ENCODE results near the gene IAH1.
"Not testable (repeated sequence)": the region's sequence is repeated elsewhere in the genome, so short reads cannot be mapped to it uniquely, and the experiment has no call there.

Gene IAH1

GRCh38 chr2:9488583-9489547 is 14.5 kb downstream of the IAH1 start:
- Mint-ChIP-seq H3K36me3 (ENCODE audit: low read depth) (peaks cover 85% of the 10 kb centered on the region), H3K27me3 (ENCODE audit: low read depth) (no peaks in the 10 kb centered on the region), H3K4me3 (no peak overlapping the region), H3K9me3 (no peaks in the 10 kb centered on the region), H3K27ac (no peak overlapping the region), H3K4me1 (ENCODE audit: low read depth) (no peaks in the 10 kb centered on the region)
- DNase-seq (ENCODE audit: low spot score) = no peak

- Mint-ChIP-seq H3K27me3 (ENCODE audit: low read depth) (no peaks in the 10 kb centered on the region), H3K36me3 (ENCODE audit: low read depth) (peaks cover 80% of the 10 kb centered on the region), H3K4me1 (ENCODE audit: low read depth) (no peaks in the 10 kb centered on the region), H3K4me3 (no peak overlapping the region), H3K27ac (no peak overlapping the region), H3K9me3 (no peaks in the 10 kb centered on the region)
- DNase-seq (ENCODE audit: low spot score) = no peak
Measured at GRCh38 chr2:9490789-9491188, 16.4 kb downstream of the IAH1 start.

GRCh38 chr2:9492927-9493326 is 18.6 kb downstream of the IAH1 start:
- DNase-seq (ENCODE audit: low spot score) = no peak
- no peak overlapping the region for H3K4me3 Mint-ChIP-seq
- no peaks in the 10 kb centered on the region for H3K27me3 Mint-ChIP-seq (ENCODE audit: low read depth)
- H3K9me3 Mint-ChIP-seq = no peaks in the 10 kb centered on the region
- H3K27ac Mint-ChIP-seq = no peak overlapping the region
- peaks cover 73% of the 10 kb centered on the region for H3K36me3 Mint-ChIP-seq (ENCODE audit: low read depth)
- peaks cover 4% of the 10 kb centered on the region for H3K4me1 Mint-ChIP-seq (ENCODE audit: low read depth)

- Mint-ChIP-seq H3K4me3 (no peak overlapping the region), H3K36me3 (ENCODE audit: low read depth) (peaks cover 73% of the 10 kb centered on the region), H3K27ac (no peak overlapping the region), H3K9me3 (no peaks in the 10 kb centered on the region), H3K27me3 (ENCODE audit: low read depth) (no peaks in the 10 kb centered on the region), H3K4me1 (ENCODE audit: low read depth) (peaks cover 4% of the 10 kb centered on the region)
- no peak for DNase-seq (ENCODE audit: low spot score)
Measured at GRCh38 chr2:9493478-9493877, 19.1 kb downstream of the IAH1 start.

GRCh38 chr2:9494081-9494480 is 19.7 kb downstream of the IAH1 start:
- Mint-ChIP-seq H3K9me3 (no peaks in the 10 kb centered on the region), H3K27me3 (ENCODE audit: low read depth) (no peaks in the 10 kb centered on the region), H3K4me1 (ENCODE audit: low read depth) (peaks cover 4% of the 10 kb centered on the region), H3K27ac (no peak overlapping the region), H3K4me3 (no peak overlapping the region), H3K36me3 (ENCODE audit: low read depth) (peaks cover 69% of the 10 kb centered on the region)
- DNase-seq (ENCODE audit: low spot score) = no peak

- H3K27ac Mint-ChIP-seq = no peak overlapping the region
- no peaks in the 10 kb centered on the region for H3K9me3 Mint-ChIP-seq
- no peak overlapping the region for H3K4me3 Mint-ChIP-seq
- no peak for DNase-seq (ENCODE audit: low spot score)
- peaks cover 54% of the 10 kb centered on the region for H3K36me3 Mint-ChIP-seq (ENCODE audit: low read depth)
- peaks cover 6% of the 10 kb centered on the region for H3K4me1 Mint-ChIP-seq (ENCODE audit: low read depth)
- no peaks in the 10 kb centered on the region for H3K27me3 Mint-ChIP-seq (ENCODE audit: low read depth)
Measured at GRCh38 chr2:9497017-9497416, 22.7 kb downstream of the IAH1 start.

- Mint-ChIP-seq H3K4me1 (ENCODE audit: low read depth) (peaks cover 6% of the 10 kb centered on the region), H3K27me3 (ENCODE audit: low read depth) (no peaks in the 10 kb centered on the region), H3K9me3 (no peaks in the 10 kb centered on the region), H3K4me3 (no peak overlapping the region), H3K36me3 (ENCODE audit: low read depth) (peaks cover 50% of the 10 kb centered on the region), H3K27ac (no peak overlapping the region)
- no peak for DNase-seq (ENCODE audit: low spot score)
Measured at GRCh38 chr2:9498210-9498609, 23.9 kb downstream of the IAH1 start.

- H3K4me1 Mint-ChIP-seq (ENCODE audit: low read depth) = no peaks in the 10 kb centered on the region
Measured at GRCh38 chr2:9508931-9509330, 34.6 kb downstream of the IAH1 start.

GRCh38 chr2:9513946-9514345 is 39.6 kb downstream of the IAH1 start:
- H3K4me1 Mint-ChIP-seq (ENCODE audit: low read depth); H3K9me3 Mint-ChIP-seq; H3K27ac Mint-ChIP-seq; H3K27me3 Mint-ChIP-seq (ENCODE audit: low read depth); DNase-seq (ENCODE audit: low spot score); H3K4me3 Mint-ChIP-seq: not testable (repeated sequence)
- peaks cover 36% of the 10 kb centered on the region for H3K36me3 Mint-ChIP-seq (ENCODE audit: low read depth)

More at GRCh38 chr2:9508931-9509330, 34.6 kb downstream of the IAH1 start:
- Mint-ChIP-seq H3K27me3 (ENCODE audit: low read depth) (no peaks in the 10 kb centered on the region), H3K27ac (no peak overlapping the region), H3K4me3 (no peak overlapping the region), H3K9me3 (no peaks in the 10 kb centered on the region), H3K36me3 (ENCODE audit: low read depth) (peaks cover 39% of the 10 kb centered on the region)
- no peak for DNase-seq (ENCODE audit: low spot score)

GRCh38 chr2:9517118-9517782 is 42.9 kb downstream of the IAH1 start:
- DNase-seq (ENCODE audit: low spot score) = no peak
- Mint-ChIP-seq H3K27ac (no peak overlapping the region), H3K4me3 (no peak overlapping the region), H3K36me3 (ENCODE audit: low read depth) (peaks cover 42% of the 10 kb centered on the region), H3K4me1 (ENCODE audit: low read depth) (no peaks in the 10 kb centered on the region), H3K27me3 (ENCODE audit: low read depth) (no peaks in the 10 kb centered on the region), H3K9me3 (no peaks in the 10 kb centered on the region)

- H3K27ac Mint-ChIP-seq = no peak overlapping the region
- peaks cover 45% of the 10 kb centered on the region for H3K36me3 Mint-ChIP-seq (ENCODE audit: low read depth)
- H3K9me3 Mint-ChIP-seq = no peaks in the 10 kb centered on the region
- no peak for DNase-seq (ENCODE audit: low spot score)
- H3K4me1 Mint-ChIP-seq (ENCODE audit: low read depth) = no peaks in the 10 kb centered on the region
- no peak overlapping the region for H3K4me3 Mint-ChIP-seq
- no peaks in the 10 kb centered on the region for H3K27me3 Mint-ChIP-seq (ENCODE audit: low read depth)
Measured at GRCh38 chr2:9518163-9518562, 43.8 kb downstream of the IAH1 start.

- no peak for DNase-seq (ENCODE audit: low spot score)
- no peak overlapping the region for H3K4me3 Mint-ChIP-seq
- H3K36me3 Mint-ChIP-seq (ENCODE audit: low read depth) = peaks cover 45% of the 10 kb centered on the region
- no peaks in the 10 kb centered on the region for H3K27me3 Mint-ChIP-seq (ENCODE audit: low read depth)
- no peak overlapping the region for H3K27ac Mint-ChIP-seq
- no peaks in the 10 kb centered on the region for H3K9me3 Mint-ChIP-seq
- no peaks in the 10 kb centered on the region for H3K4me1 Mint-ChIP-seq (ENCODE audit: low read depth)
Measured at GRCh38 chr2:9518780-9519179, 44.4 kb downstream of the IAH1 start.

- Mint-ChIP-seq H3K9me3 (no peaks in the 10 kb centered on the region), H3K27me3 (ENCODE audit: low read depth) (no peaks in the 10 kb centered on the region), H3K4me3 (no peak overlapping the region), H3K36me3 (ENCODE audit: low read depth) (peaks cover 46% of the 10 kb centered on the region), H3K27ac (no peak overlapping the region), H3K4me1 (ENCODE audit: low read depth) (no peaks in the 10 kb centered on the region)
- DNase-seq (ENCODE audit: low spot score) = no peak
Measured at GRCh38 chr2:9519250-9519649, 44.9 kb downstream of the IAH1 start.

- no peaks in the 10 kb centered on the region for H3K27me3 Mint-ChIP-seq (ENCODE audit: low read depth)
- no peaks in the 10 kb centered on the region for H3K9me3 Mint-ChIP-seq
- no peaks in the 10 kb centered on the region for H3K4me1 Mint-ChIP-seq (ENCODE audit: low read depth)
- no peak overlapping the region for H3K27ac Mint-ChIP-seq
- H3K36me3 Mint-ChIP-seq (ENCODE audit: low read depth) = peaks cover 53% of the 10 kb centered on the region
- H3K4me3 Mint-ChIP-seq = no peak overlapping the region
- DNase-seq (ENCODE audit: low spot score) = no peak
Measured at GRCh38 chr2:9524291-9524690, 49.9 kb downstream of the IAH1 start.
